B cell (primary cell): ENCODE results near the gene ESRP2. TPM values are rescaled to one million over a fixed set of nuclear protein-coding genes. Genes with fewer than 3 reads are reported as not detected.
A peak's percentile ranks its signal among the peaks of the same experiment; 100 is the strongest.

Experiments
- ATAC-seq: fragments of 200-7000 bp; cut with Tn5 transposase; one replicate; pipeline ENCODE4 v1.10.0; 2021; ENCODE audit warnings: low read depth, mild to moderate bottlenecking, moderate number of reproducible peaks, moderate library complexity
- CTCF ChIA-PET: fragments of 350-600 bp; sonication (Branson Sonifier 250); formaldehyde crosslinking; loops from one replicate; lab custom pipeline; 2021; ENCODE audit warnings: antibody characterized with exemption, inconsistent platforms; lab: Charles Lee
- POLR2A ChIA-PET: fragments of 350-600 bp; sonication (Branson Sonifier 250); formaldehyde crosslinking; loops from one replicate; lab custom pipeline; 2021; ENCODE audit warnings: antibody characterized with exemption; lab: Charles Lee
- DNase-seq: peaks from one replicate; pipeline ENCODE4 v3.0.0; 2013
- H2AFZ ChIP-seq: 2 replicates; pipeline ENCODE4 v1.6.1; 2012; ENCODE audit warnings: mild to moderate bottlenecking, low read depth, low read length; ENCODE audit not compliant: insufficient read depth, poor library complexity, severe bottlenecking
- H3K27ac ChIP-seq, 2 donors: 1 replicate in 1 of 2; 2 replicates in 1 of 2; pipeline ENCODE4 v1.5.1; 2012 to 2013; ENCODE audit warnings: low read length in 2 of 2, mild to moderate bottlenecking in 2 of 2, moderate library complexity in 1 of 2
- H3K27me3 ChIP-seq, 4 experiments: fragments of 200-600 bp in 1 of 4; sonication (generic) in 1 of 4; replicated peaks in 1 of 4; 1 replicate in 2 of 4; 2 replicates in 2 of 4; pipeline versions ENCODE4 v1.6.1 to v1.7.0; 2013 to 2016; ENCODE audit warnings: low read length in 3 of 4, mild to moderate bottlenecking in 2 of 4, mixed read lengths in 1 of 4, moderate library complexity in 1 of 4; ENCODE audit not compliant: insufficient read depth in 4 of 4, control insufficient read depth in 3 of 4; ENCODE audit errors: control extremely low read depth in 1 of 4
- H3K36me3 ChIP-seq, 2 experiments: replicated peaks in 1 of 2; 1 replicate in 1 of 2; 2 replicates in 1 of 2; pipeline versions ENCODE4 v1.6.1 to v1.7.1; 2013; ENCODE audit warnings: low read length in 1 of 2; ENCODE audit not compliant: insufficient read depth in 2 of 2, control insufficient read depth in 1 of 2; ENCODE audit errors: control extremely low read depth in 1 of 2, extremely low read depth in 1 of 2
- H3K4me1 ChIP-seq, 2 donors: fragments of 200-600 bp in 1 of 2; sonication (generic) in 1 of 2; 1 replicate in 1 of 2; 2 replicates in 1 of 2; pipeline versions ENCODE4 v1.5.1 to v1.6.1; 2013 to 2017; ENCODE audit warnings: low read length in 2 of 2; ENCODE audit not compliant: control insufficient read depth in 2 of 2, insufficient read depth in 2 of 2
- H3K4me2 ChIP-seq: replicated peaks from 2 replicates; pipeline ENCODE3; 2012; ENCODE audit warnings: mild to moderate bottlenecking, low read depth, low read length; ENCODE audit not compliant: poor library complexity, severe bottlenecking
- H3K4me3 ChIP-seq, 5 experiments: fragments of 200-600 bp in 1 of 5; sonication (generic) in 1 of 5; 1 replicate in 3 of 5; 2 replicates in 2 of 5; pipeline versions ENCODE4 v1.5.1 to v1.7.0; 2011 to 2016; ENCODE audit warnings: low read length in 4 of 5, mild to moderate bottlenecking in 4 of 5, low read depth in 2 of 5, control low read depth in 1 of 5, moderate library complexity in 1 of 5; ENCODE audit not compliant: insufficient read depth in 1 of 5; ENCODE audit errors: control extremely low read depth in 1 of 5, extremely low read depth in 1 of 5
- H3K79me2 ChIP-seq: fragments of 200-600 bp; sonication (generic); one replicate; pipeline ENCODE4 v1.6.0; 2016; ENCODE audit warnings: low read length; ENCODE audit not compliant: control insufficient read depth, insufficient read depth
- H3K9ac ChIP-seq: fragments of 200-600 bp; sonication (generic); 2 replicates; pipeline ENCODE4 v1.6.1; 2017; ENCODE audit warnings: mild to moderate bottlenecking, low read length, moderate library complexity
- H3K9me3 ChIP-seq, 3 donors: one replicate each; pipeline versions ENCODE4 v1.6.1 to v1.7.1; 2013; ENCODE audit warnings: low read length in 2 of 3; ENCODE audit not compliant: control insufficient read depth in 2 of 3, insufficient read depth in 1 of 3; ENCODE audit errors: control extremely low read depth in 1 of 3
- H4K20me1 ChIP-seq: 2 replicates; pipeline ENCODE4 v1.6.0; 2012; ENCODE audit warnings: mild to moderate bottlenecking, low read length; ENCODE audit not compliant: insufficient read depth, control insufficient read depth, poor library complexity, severe bottlenecking
- H3K27ac Mint-ChIP-seq: one replicate; pipeline ENCODE4 v1.8.0; 2021; ENCODE audit warnings: mixed read lengths
- H3K27me3 Mint-ChIP-seq: one replicate; pipeline ENCODE4 v1.8.0; 2021; ENCODE audit warnings: mixed read lengths
- H3K4me1 Mint-ChIP-seq: one replicate; pipeline ENCODE4 v1.8.0; 2021; ENCODE audit warnings: mixed read lengths
- H3K4me3 Mint-ChIP-seq: one replicate; pipeline ENCODE4 v1.8.0; 2021; ENCODE audit warnings: mixed read lengths
- H3K9me3 Mint-ChIP-seq: one replicate; pipeline ENCODE4 v1.8.0; 2022; ENCODE audit warnings: mixed read lengths; ENCODE audit not compliant: insufficient read depth
- CTCF ChIP-seq: fragments of 200-600 bp; IDR thresholded peaks from one replicate; pipeline ENCODE4 v1.8.0; 2022; ENCODE audit warnings: antibody characterized with exemption, mild to moderate bottlenecking
- EZH2 ChIP-seq: IDR thresholded peaks from 2 replicates; pipeline ENCODE4 v1.6.1; 2012; ENCODE audit warnings: borderline replicate concordance, low read depth, mild to moderate bottlenecking, moderate library complexity, low read length; ENCODE audit not compliant: insufficient read depth, poor library complexity, severe bottlenecking
- WGBS: methylation state at CpG from one replicate; pipeline ENCODE4 v1.1.5; 2013; ENCODE audit warnings: missing lambda C conversion rate; ENCODE audit not compliant: insufficient coverage; 5-methylcytosine and 5-hydroxymethylcytosine counted together
- intact Hi-C: fragments of 100-400 bp; cut with micrococcal nuclease; formaldehyde crosslinking; loops from one replicate; pipeline ENCODE4 v1.10.0; 2022
- polyA plus RNA-seq: library from polyadenylated mRNA; depleted of rRNA; stranded (reverse); fragments of >200 nt; gene quantifications from 2 replicates; pipeline ENCODE4 v1.2.3, GENCODE V29; 2012
- total RNA-seq, 2 donors: library from RNA; stranded (reverse); fragments of 120-200 nt in 1 of 2; gene quantifications; 1 replicate in 1 of 2; 2 replicates in 1 of 2; pipeline versions ENCODE4 v1.2.3 to v1.2.4, GENCODE V29; 2013 to 2022

Gene ESRP2
- total and polyA plus RNA-seq, 2 donors (not counting 1 experiment from before 2014, with no cell fraction given) = 0.09 TPM; not detected in 1

GRCh38 chr16:68272507-68273209 lies 36.7 kb upstream of the ESRP2 start:
- intact Hi-C loops = loop anchor here (1.0 kb wide), 1 partner anchor 7 kb away; no protein-coding TSS in a partner anchor
- H3K4me3 Mint-ChIP-seq = peak overlapping the region; percentile 54
- peak; percentile 29 for ATAC-seq

More at GRCh38 chr16:68272507-68273209, 36.7 kb upstream of the ESRP2 start:
- Histone ChIP-seq H3K9ac (peak overlapping the region; percentile 32), H2AFZ (no peak overlapping the region), H4K20me1 (peaks cover 40% of the 10 kb centered on the region), H3K36me3 (peaks cover 9 to 45% of the 10 kb centered on the region in 2 experiments), H3K79me2 (peaks cover 90% of the 10 kb centered on the region), H3K27ac (peak overlapping the region; percentile 15 to 67), H3K27me3 (no peaks in the 10 kb centered on the region), H3K4me3 (no peak overlapping the region), H3K9me3 (no peaks in the 10 kb centered on the region), H3K4me1 (peaks cover 47 to 57% of the 10 kb centered on the region in 2 donors), H3K4me2 (peak overlapping the region; percentile 42)
- H3K27ac Mint-ChIP-seq = peak overlapping the region; percentile 82
- ChIA-PET POLR2A (interaction anchor here (1.8 kb wide), 1 partner anchor 13 kb away, joined by 6 read pairs; no protein-coding TSS in a partner anchor), CTCF (interaction anchor here (1.0 to 3.7 kb wide), 5 partner anchors 9 to 54 kb away, joined by 3 to 20 read pairs (median 8); partner anchors contain the start of genes PRMT7, SLC7A6 and SLC7A6OS)
- no peaks in the 10 kb centered on the region for H3K27me3 Mint-ChIP-seq
- H3K4me1 Mint-ChIP-seq = peaks cover 67% of the 10 kb centered on the region
- DNase-seq = peak; percentile 44
- TF ChIP-seq CTCF = no peak
- no peak for TF ChIP-seq EZH2
- H3K9me3 Mint-ChIP-seq = no peaks in the 10 kb centered on the region
- WGBS = 90% methylated on average over 2 of the region's 4 CpGs
